Panc1 (cell line): ENCODE results near the gene NPAS2. TPM values are rescaled to one million over a fixed set of nuclear protein-coding genes. Genes with fewer than 3 reads are reported as not detected.

Source experiments
- ATAC-seq: fragments of 200-7000 bp; cut with Tn5 transposase; 2 replicates; pipeline ENCODE4 v1.9.1; 2020; ENCODE audit warnings: mild to moderate bottlenecking, moderate library complexity
- BruUV-seq: library from RNA; stranded (reverse); fragments of 400-500 nt; replicated peaks from 2 replicates; lab custom pipeline; 2021; lab: Mats Ljungman, UMichigan
- CTCF ChIA-PET: fragments of 300-600 bp; sonication (Branson Sonifier 250); formaldehyde crosslinking; loops from one replicate; lab custom pipeline; 2022; ENCODE audit warnings: antibody characterized with exemption; lab: Charles Lee
- POLR2A ChIA-PET: fragments of 300-600 bp; sonication (Branson Sonifier 250); formaldehyde crosslinking; loops from one replicate; lab custom pipeline; 2022; ENCODE audit warnings: antibody characterized with exemption; lab: Charles Lee
- DNase-seq: peaks from one replicate; pipeline ENCODE4 v3.0.0-alpha.2; 2010; ENCODE audit warnings: low read depth, low spot score
- H3K27ac ChIP-seq: 2 replicates; pipeline ENCODE4 v1.5.1; 2011; ENCODE audit warnings: mild to moderate bottlenecking, low read length, inconsistent platforms
- H3K27me3 ChIP-seq: fragments of 200-500 bp; sonication (Bioruptor generic); 2 replicates; pipeline ENCODE4 v1.6.0; 2014; ENCODE audit warnings: low read length, inconsistent platforms; ENCODE audit not compliant: control insufficient read depth, insufficient read depth
- H3K36me3 ChIP-seq: fragments of 200-500 bp; sonication (Bioruptor generic); 2 replicates; pipeline ENCODE4 v1.5.1; 2014; ENCODE audit warnings: inconsistent platforms, mild to moderate bottlenecking, low read length, moderate library complexity; ENCODE audit not compliant: control insufficient read depth, insufficient read depth
- H3K4me1 ChIP-seq: 2 replicates; pipeline ENCODE4 v1.5.1; 2011; ENCODE audit warnings: inconsistent platforms, mild to moderate bottlenecking, low read length, moderate library complexity; ENCODE audit not compliant: control insufficient read depth, insufficient read depth
- H3K4me3 ChIP-seq, 2 experiments: 2 replicates each; pipeline ENCODE4 v1.5.1; 2011 to 2012; ENCODE audit warnings: low read depth in 2 of 2, low read length in 2 of 2, mild to moderate bottlenecking in 2 of 2, inconsistent platforms in 1 of 2, moderate library complexity in 1 of 2
- H3K9me3 ChIP-seq: fragments of 200-500 bp; sonication (Bioruptor generic); 2 replicates; pipeline ENCODE4 v1.5.1; 2014; ENCODE audit warnings: low read depth, mild to moderate bottlenecking, inconsistent platforms, low read length, moderate library complexity; ENCODE audit not compliant: control insufficient read depth, insufficient read depth
- POLR2AphosphoS5 ChIP-seq: IDR thresholded peaks from 2 replicates; pipeline ENCODE4 v1.6.1; 2012; ENCODE audit warnings: mild to moderate bottlenecking, low read depth, low read length, moderate library complexity
- SIN3A ChIP-seq: IDR thresholded peaks from 2 replicates; pipeline ENCODE4 v1.6.1; 2012; ENCODE audit warnings: low read depth, mild to moderate bottlenecking, low read length, moderate library complexity, borderline replicate concordance; ENCODE audit not compliant: insufficient read depth
- TCF7L2 ChIP-seq: IDR thresholded peaks from 2 replicates; pipeline ENCODE4 v1.6.1; 2011; ENCODE audit warnings: mild to moderate bottlenecking, low read depth, low read length, inconsistent platforms
- in situ Hi-C: cut with HindIII; loops from 2 replicates; pipeline ENCODE4 v1.10.0; 2016; ENCODE audit warnings: low sequenced_read_pairs, low pct_unique_long_range_greater_than_20kb
- intact Hi-C: fragments of 100-400 bp; cut with micrococcal nuclease; formaldehyde crosslinking; loops from one replicate; pipeline ENCODE4 v1.10.0; 2022; ENCODE audit not compliant: unreplicated experiment
- total RNA-seq: library from RNA; stranded (reverse); gene quantifications from one replicate; pipeline ENCODE4 v1.2.1, GENCODE V29; 2021; ENCODE audit not compliant: unreplicated experiment
- TF ChIP-seq, protein P1 (sequence below): fragments of 450-650 bp; IDR thresholded peaks from 2 replicates; pipeline ENCODE4 v1.5.1; 2017; ENCODE audit warnings: mild to moderate bottlenecking
- TF ChIP-seq, protein P2 (sequence below), 2 experiments: IDR thresholded peaks; 2 replicates each; pipeline ENCODE4 v1.6.1; 2011 to 2012; ENCODE audit warnings: low read depth in 2 of 2, control low read depth in 1 of 2, low read length in 1 of 2, mild to moderate bottlenecking in 1 of 2, moderate library complexity in 1 of 2; ENCODE audit not compliant: insufficient read depth in 1 of 2

NPAS2 gene
- total RNA-seq, 1 experiment from 2014 or later: 72.8 TPM

DNA sequence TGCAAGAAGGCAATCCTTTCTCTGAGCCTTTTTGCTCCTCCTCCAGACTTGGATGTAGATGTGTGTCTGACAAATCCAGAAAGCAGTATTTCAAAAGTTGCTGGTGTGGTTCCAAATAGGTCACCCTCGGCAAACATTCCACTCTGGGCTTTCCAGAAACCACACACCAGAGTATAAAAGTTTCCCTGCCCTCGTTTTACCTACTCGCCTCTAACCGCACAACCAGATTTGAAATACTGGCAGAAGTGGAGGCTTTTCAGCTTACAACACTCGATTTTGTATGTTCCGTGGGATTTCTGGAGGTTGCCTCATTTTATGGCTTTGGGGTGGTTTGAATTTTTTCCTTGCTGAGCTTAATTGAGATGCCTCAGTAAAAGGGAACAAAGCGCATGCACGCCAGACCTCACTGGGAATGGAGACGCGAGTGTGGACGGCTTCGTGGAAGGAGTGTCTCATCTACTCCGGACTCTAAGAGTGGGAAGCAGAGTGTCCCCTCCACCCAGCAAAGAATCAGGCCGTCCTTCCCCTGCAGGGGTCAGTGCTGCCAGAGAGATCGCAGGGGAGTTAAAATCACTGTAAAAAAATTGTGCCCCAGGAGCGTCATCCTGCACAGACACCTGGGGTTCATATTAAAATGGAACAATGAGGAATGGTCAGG is 138.2 kb downstream of the NPAS2 start:
- CTCF ChIA-PET: no interaction called here
- no peak for DNase-seq
- H3K4me3 ChIP-seq: no peak overlapping the region

DNA sequence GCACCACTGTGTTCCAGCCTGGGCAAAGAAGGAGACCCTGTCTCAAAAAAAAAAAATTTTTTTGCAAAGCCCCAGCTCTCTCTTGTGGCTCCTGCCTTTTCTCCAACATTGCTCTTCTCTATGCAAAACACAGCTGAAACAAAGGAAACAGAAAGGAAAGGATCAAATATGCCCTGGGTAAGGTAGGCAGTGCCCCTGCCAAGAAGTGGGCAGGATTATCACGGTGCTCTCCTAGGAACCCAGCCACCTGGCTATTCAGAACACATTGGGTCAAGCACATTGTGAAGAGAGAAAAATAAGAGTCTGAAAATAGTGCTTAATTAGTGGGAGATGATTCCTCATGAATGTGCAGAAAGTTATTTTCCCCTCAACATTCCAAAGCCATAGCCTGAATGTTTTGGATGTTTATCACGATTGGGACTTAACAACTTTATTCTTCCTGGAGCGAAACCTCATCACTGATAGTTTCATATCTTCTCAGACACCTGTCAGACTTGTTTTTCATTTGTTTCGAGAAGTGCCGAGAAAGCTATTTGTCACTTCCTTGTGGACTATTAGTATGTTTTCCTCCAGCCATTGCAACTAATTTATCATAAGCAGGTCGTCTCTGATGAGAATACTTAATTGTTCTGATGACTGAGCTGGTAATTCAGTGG is 139.4 kb downstream of the NPAS2 start:
- Histone ChIP-seq H3K27me3 (no peaks in the 10 kb centered on the region), H3K4me1 (no peaks in the 10 kb centered on the region), H3K36me3 (no peaks in the 10 kb centered on the region), H3K27ac (no peak overlapping the region), H3K9me3 (no peaks in the 10 kb centered on the region), H3K4me3 (no peak overlapping the region)
- in situ Hi-C loops (no loop called here), intact Hi-C loops (no loop called here)
- POLR2A ChIA-PET: no interaction called here
- CTCF ChIA-PET: no interaction called here
- ATAC-seq (no peak), DNase-seq (no peak)
- no TSS peak for BruUV-seq
- TF ChIP-seq SIN3A (no peak), TCF7L2 (no peak), POLR2AphosphoS5 (no peak)
- TF ChIP-seq, protein P1, sequence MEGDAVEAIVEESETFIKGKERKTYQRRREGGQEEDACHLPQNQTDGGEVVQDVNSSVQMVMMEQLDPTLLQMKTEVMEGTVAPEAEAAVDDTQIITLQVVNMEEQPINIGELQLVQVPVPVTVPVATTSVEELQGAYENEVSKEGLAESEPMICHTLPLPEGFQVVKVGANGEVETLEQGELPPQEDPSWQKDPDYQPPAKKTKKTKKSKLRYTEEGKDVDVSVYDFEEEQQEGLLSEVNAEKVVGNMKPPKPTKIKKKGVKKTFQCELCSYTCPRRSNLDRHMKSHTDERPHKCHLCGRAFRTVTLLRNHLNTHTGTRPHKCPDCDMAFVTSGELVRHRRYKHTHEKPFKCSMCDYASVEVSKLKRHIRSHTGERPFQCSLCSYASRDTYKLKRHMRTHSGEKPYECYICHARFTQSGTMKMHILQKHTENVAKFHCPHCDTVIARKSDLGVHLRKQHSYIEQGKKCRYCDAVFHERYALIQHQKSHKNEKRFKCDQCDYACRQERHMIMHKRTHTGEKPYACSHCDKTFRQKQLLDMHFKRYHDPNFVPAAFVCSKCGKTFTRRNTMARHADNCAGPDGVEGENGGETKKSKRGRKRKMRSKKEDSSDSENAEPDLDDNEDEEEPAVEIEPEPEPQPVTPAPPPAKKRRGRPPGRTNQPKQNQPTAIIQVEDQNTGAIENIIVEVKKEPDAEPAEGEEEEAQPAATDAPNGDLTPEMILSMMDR: no peak
- TF ChIP-seq, protein P2, sequence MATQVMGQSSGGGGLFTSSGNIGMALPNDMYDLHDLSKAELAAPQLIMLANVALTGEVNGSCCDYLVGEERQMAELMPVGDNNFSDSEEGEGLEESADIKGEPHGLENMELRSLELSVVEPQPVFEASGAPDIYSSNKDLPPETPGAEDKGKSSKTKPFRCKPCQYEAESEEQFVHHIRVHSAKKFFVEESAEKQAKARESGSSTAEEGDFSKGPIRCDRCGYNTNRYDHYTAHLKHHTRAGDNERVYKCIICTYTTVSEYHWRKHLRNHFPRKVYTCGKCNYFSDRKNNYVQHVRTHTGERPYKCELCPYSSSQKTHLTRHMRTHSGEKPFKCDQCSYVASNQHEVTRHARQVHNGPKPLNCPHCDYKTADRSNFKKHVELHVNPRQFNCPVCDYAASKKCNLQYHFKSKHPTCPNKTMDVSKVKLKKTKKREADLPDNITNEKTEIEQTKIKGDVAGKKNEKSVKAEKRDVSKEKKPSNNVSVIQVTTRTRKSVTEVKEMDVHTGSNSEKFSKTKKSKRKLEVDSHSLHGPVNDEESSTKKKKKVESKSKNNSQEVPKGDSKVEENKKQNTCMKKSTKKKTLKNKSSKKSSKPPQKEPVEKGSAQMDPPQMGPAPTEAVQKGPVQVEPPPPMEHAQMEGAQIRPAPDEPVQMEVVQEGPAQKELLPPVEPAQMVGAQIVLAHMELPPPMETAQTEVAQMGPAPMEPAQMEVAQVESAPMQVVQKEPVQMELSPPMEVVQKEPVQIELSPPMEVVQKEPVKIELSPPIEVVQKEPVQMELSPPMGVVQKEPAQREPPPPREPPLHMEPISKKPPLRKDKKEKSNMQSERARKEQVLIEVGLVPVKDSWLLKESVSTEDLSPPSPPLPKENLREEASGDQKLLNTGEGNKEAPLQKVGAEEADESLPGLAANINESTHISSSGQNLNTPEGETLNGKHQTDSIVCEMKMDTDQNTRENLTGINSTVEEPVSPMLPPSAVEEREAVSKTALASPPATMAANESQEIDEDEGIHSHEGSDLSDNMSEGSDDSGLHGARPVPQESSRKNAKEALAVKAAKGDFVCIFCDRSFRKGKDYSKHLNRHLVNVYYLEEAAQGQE (IDR thresholded peaks at IDR 0.05; ENCODE audit: insufficient read depth in 1 of 2, low read depth in 2 of 2, low read length in 1 of 2): no peak

More for the DNA sequence above, 138.2 kb downstream of the NPAS2 start:
- intact Hi-C loops: no loop called here
- Histone ChIP-seq H3K27me3 (no peaks in the 10 kb centered on the region), H3K9me3 (no peaks in the 10 kb centered on the region), H3K4me1 (no peaks in the 10 kb centered on the region), H3K27ac (no peak overlapping the region), H3K36me3 (no peaks in the 10 kb centered on the region)
- POLR2A ChIA-PET: no interaction called here
- ATAC-seq: no peak
- TF ChIP-seq, protein P2 (IDR thresholded peaks at IDR 0.05; ENCODE audit: insufficient read depth in 1 of 2, low read depth in 2 of 2, low read length in 1 of 2): no peak
- no peak for TF ChIP-seq POLR2AphosphoS5
- TF ChIP-seq, protein P1: no peak
- no peak for TF ChIP-seq SIN3A
- BruUV-seq: no TSS peak
- in situ Hi-C loops: no loop called here
